Endothelial cell of umbilical vein (primary cell): Measurements from ENCODE around the gene FBXL2. TPM values are rescaled to one million over a fixed set of nuclear protein-coding genes. Genes with fewer than 3 reads are reported as not detected.

Experiments used
- BruUV-seq: library from RNA; stranded (reverse); fragments of 400-500 nt; replicated peaks from 2 replicates; lab custom pipeline; 2021; lab: Mats Ljungman, UMichigan
- CTCF ChIA-PET: fragments of 300-600, 350-600 bp; sonication (Branson Sonifier 250); formaldehyde crosslinking; loops from one replicate; lab custom pipeline; 2021; ENCODE audit warnings: antibody characterized with exemption, inconsistent platforms; lab: Charles Lee
- POLR2A ChIA-PET: fragments of 300-600, 350-600 bp; sonication (Branson Sonifier 250); formaldehyde crosslinking; loops from one replicate; lab custom pipeline; 2021; ENCODE audit warnings: antibody characterized with exemption, inconsistent platforms; lab: Charles Lee
- DNase-seq: peaks from one replicate; pipeline ENCODE4 v3.0.0-alpha.2; 2011; ENCODE audit warnings: low read depth, low spot score
- FAIRE-seq: peaks from 2 replicates; lab custom pipeline; 2011; peaks lifted over from hg19 to GRCh38; lab: Jason Lieb, UNC
- H2AFZ ChIP-seq: 2 replicates; pipeline ENCODE4 v1.6.0; 2012; ENCODE audit warnings: low read depth, low read length, control low read depth, inconsistent platforms
- H3K27ac ChIP-seq: 2 replicates; pipeline ENCODE4 v1.5.1; 2011; ENCODE audit warnings: low read depth, mild to moderate bottlenecking, control low read depth, low read length, moderate library complexity; ENCODE audit not compliant: insufficient read depth
- H3K27me3 ChIP-seq, 2 experiments: 2 replicates each; pipeline versions ENCODE4 v1.6.0 to v1.6.1; 2011; ENCODE audit warnings: low read length in 2 of 2, mixed read lengths in 1 of 2; ENCODE audit not compliant: control insufficient read depth in 2 of 2, insufficient read depth in 2 of 2
- H3K36me3 ChIP-seq, 2 experiments: 2 replicates in 1 of 2; 3 replicates in 1 of 2; pipeline ENCODE4 v1.5.1; 2011; ENCODE audit warnings: low read length in 2 of 2, mild to moderate bottlenecking in 1 of 2, moderate library complexity in 1 of 2; ENCODE audit not compliant: control insufficient read depth in 2 of 2, insufficient read depth in 2 of 2; ENCODE audit errors: extremely low read depth in 1 of 2
- H3K4me1 ChIP-seq: 3 replicates; pipeline ENCODE4 v1.5.1; 2011; ENCODE audit warnings: mild to moderate bottlenecking, low read length; ENCODE audit not compliant: control insufficient read depth, insufficient read depth; ENCODE audit errors: extremely low read depth
- H3K4me2 ChIP-seq: 2 replicates; pipeline ENCODE4 v1.6.1; 2011; ENCODE audit warnings: low read length, control low read depth, mixed read lengths; ENCODE audit not compliant: insufficient read depth
- H3K4me3 ChIP-seq, 3 experiments: fragments of 200-600 bp in 1 of 3; sonication (generic), shearing (Covaris generic) in 1 of 3; replicated peaks in 1 of 3; 2 replicates each; pipeline ENCODE4 v1.5.1; 2011 to 2016; ENCODE audit warnings: control low read depth in 3 of 3, low read length in 3 of 3, mild to moderate bottlenecking in 2 of 3, inconsistent platforms in 1 of 3, low read depth in 1 of 3, moderate library complexity in 1 of 3; ENCODE audit not compliant: insufficient read depth in 1 of 3
- H3K79me2 ChIP-seq: 2 replicates; pipeline ENCODE4 v1.6.0; 2012; ENCODE audit warnings: low read length, inconsistent platforms; ENCODE audit not compliant: control insufficient read depth, insufficient read depth
- H3K9ac ChIP-seq: replicated peaks from 2 replicates; pipeline ENCODE3; 2011; ENCODE audit warnings: low read length, control low read depth; ENCODE audit not compliant: insufficient read depth; ENCODE audit errors: extremely low read depth
- H3K9me1 ChIP-seq: replicated peaks from 3 replicates; pipeline ENCODE4 v1.6.0; 2011; ENCODE audit warnings: mild to moderate bottlenecking, low read length; ENCODE audit not compliant: control insufficient read depth, insufficient read depth; ENCODE audit errors: extremely low read depth
- H3K9me3 ChIP-seq: replicated peaks from 2 replicates; pipeline ENCODE4 v1.5.1; 2012; ENCODE audit warnings: low read length, inconsistent platforms; ENCODE audit not compliant: control insufficient read depth, insufficient read depth
- H4K20me1 ChIP-seq: replicated peaks from 2 replicates; pipeline ENCODE3; 2011; ENCODE audit warnings: mild to moderate bottlenecking, low read length; ENCODE audit not compliant: control insufficient read depth, insufficient read depth; ENCODE audit errors: extremely low read depth
- FOS ChIP-seq: IDR thresholded peaks from 2 replicates; pipeline ENCODE4 v1.6.1; 2011; ENCODE audit warnings: mild to moderate bottlenecking, low read length, moderate library complexity, borderline replicate concordance; ENCODE audit not compliant: insufficient read depth
- GATA2 ChIP-seq: IDR thresholded peaks from 2 replicates; pipeline ENCODE4 v1.7.0; 2011; ENCODE audit warnings: low read depth, mild to moderate bottlenecking, moderate library complexity, mixed read lengths, low read length; ENCODE audit not compliant: insufficient read length, insufficient read depth
- JUN ChIP-seq: IDR thresholded peaks from 2 replicates; pipeline ENCODE4 v1.6.1; 2011; ENCODE audit warnings: borderline replicate concordance, low read depth; ENCODE audit not compliant: insufficient read length, insufficient read depth
- MYC ChIP-seq: IDR thresholded peaks from one replicate; pipeline ENCODE4 v1.6.1; 2011; ENCODE audit warnings: mild to moderate bottlenecking, low read depth, low read length
- POLR2A ChIP-seq: IDR thresholded peaks from 2 replicates; pipeline ENCODE4 v1.6.1; 2012; ENCODE audit warnings: low read depth, mild to moderate bottlenecking, control low read depth, low read length
- POLR2AphosphoS5 ChIP-seq: IDR thresholded peaks from 2 replicates; pipeline ENCODE4 v1.6.1; 2012; ENCODE audit warnings: low read depth, mild to moderate bottlenecking, control low read depth, low read length, moderate library complexity; ENCODE audit not compliant: insufficient read depth
- dilution Hi-C: fragments of 300-500 bp; cut with MboI; formaldehyde crosslinking; loops from one replicate; pipeline ENCODE4 v1.15.0; 2019; ENCODE audit warnings: low sequenced_read_pairs; ENCODE audit not compliant: extremely low pct_ligation_motif_present
- intact Hi-C: fragments of 100-400 bp; cut with micrococcal nuclease; formaldehyde crosslinking; loops from one replicate; pipeline ENCODE4 v1.10.0; 2022
- polyA plus RNA-seq, 4 experiments: library from polyadenylated mRNA; depleted of rRNA in 3 of 4; stranded (reverse) in 3 of 4; unstranded in 1 of 4; fragments of >200 nt; gene quantifications; 2 replicates each; pipeline versions ENCODE4 v1.2.1 to v1.2.3, GENCODE V29; 2011 to 2012; ENCODE audit warnings: missing spikeins in 1 of 4
- total RNA-seq: library from RNA; stranded (reverse); gene quantifications from 2 replicates; pipeline ENCODE4 v1.2.3, GENCODE V29; 2021
- TF ChIP-seq, protein P1 (sequence below), 2 donors: IDR thresholded peaks; 1 replicate in 1 of 2; 2 replicates in 1 of 2; pipeline ENCODE4 v1.5.1; 2011; ENCODE audit warnings: low read length in 2 of 2, mild to moderate bottlenecking in 2 of 2, moderate library complexity in 2 of 2, control low read depth in 1 of 2, inconsistent platforms in 1 of 2, low read depth in 1 of 2; ENCODE audit not compliant: insufficient read depth in 1 of 2; ENCODE audit errors: extremely low read depth in 1 of 2

FBXL2 gene
- total and polyA plus RNA-seq, 2 donors (not counting 3 experiments of a cell fraction or from before 2014, with no cell fraction given): 21.7 to 44.7 TPM

DNA sequence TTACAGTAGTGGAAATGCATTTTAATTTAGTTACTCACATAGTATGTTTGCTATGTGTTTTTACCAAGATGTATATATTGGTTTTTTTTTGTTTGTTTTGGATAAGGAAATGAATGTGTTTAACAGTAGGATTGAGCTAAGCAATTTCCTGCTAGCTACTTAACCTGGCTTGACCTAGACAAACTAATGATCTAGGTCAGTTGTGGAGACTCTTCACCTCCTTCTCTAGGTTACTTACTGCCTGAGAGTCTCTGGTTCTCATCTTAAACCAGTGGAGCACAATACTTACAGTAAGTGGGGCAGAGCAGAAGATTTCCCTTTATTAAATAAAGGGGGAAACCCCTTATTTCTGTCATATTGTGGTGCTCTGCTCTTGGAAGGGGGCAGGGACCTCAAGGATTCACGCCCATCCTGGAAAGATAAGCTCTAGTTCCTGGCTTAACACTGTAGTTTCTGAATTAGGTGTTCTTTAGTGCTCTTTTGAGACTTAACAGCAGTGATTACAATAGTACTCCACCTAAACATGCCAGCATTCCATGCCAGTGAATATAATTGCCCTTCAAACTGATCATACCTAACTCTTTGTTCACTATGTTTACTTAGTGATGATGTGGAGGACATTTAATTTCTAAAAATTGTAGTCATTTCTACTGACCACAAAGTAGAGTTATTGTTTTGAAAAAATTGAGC is 83.0 kb downstream of the FBXL2 start:
- peak overlapping the region; percentile 83 for H3K4me2 ChIP-seq
- CTCF ChIA-PET: interaction anchor here (0.7 to 3.9 kb wide), 4 partner anchors 13 to 229 kb away, joined by 4 to 40 read pairs (median 6); no protein-coding TSS in a partner anchor
- no peaks in the 10 kb centered on the region for H3K27me3 ChIP-seq
- no peak overlapping the region for H2AFZ ChIP-seq
- H4K20me1 ChIP-seq: no peaks in the 10 kb centered on the region
- peak overlapping the region; percentile 75 for H3K27ac ChIP-seq
- intact Hi-C loops (loop anchor here (2.0 kb wide), 1 partner anchor 41 kb away; no protein-coding TSS in a partner anchor), dilution Hi-C loops (no loop called here)
- TF ChIP-seq GATA2 (peak; percentile 74), FOS (peak; percentile 41), POLR2A (no peak), JUN (peak; percentile 19), POLR2AphosphoS5 (peak; percentile 16)
- H3K4me1 ChIP-seq: peaks cover 18% of the 10 kb centered on the region
- H3K9me1 ChIP-seq: no peaks in the 10 kb centered on the region
- no TSS peak for BruUV-seq
- peak; percentile 63 for DNase-seq
- no peaks in the 10 kb centered on the region for H3K9me3 ChIP-seq
- no peaks in the 10 kb centered on the region for H3K36me3 ChIP-seq
- peak overlapping the region; percentile 14 for H3K9ac ChIP-seq
- POLR2A ChIA-PET: no interaction called here
- no peak overlapping the region for H3K4me3 ChIP-seq
- peak; percentile 67 for FAIRE-seq
- no peaks in the 10 kb centered on the region for H3K79me2 ChIP-seq

DNA sequence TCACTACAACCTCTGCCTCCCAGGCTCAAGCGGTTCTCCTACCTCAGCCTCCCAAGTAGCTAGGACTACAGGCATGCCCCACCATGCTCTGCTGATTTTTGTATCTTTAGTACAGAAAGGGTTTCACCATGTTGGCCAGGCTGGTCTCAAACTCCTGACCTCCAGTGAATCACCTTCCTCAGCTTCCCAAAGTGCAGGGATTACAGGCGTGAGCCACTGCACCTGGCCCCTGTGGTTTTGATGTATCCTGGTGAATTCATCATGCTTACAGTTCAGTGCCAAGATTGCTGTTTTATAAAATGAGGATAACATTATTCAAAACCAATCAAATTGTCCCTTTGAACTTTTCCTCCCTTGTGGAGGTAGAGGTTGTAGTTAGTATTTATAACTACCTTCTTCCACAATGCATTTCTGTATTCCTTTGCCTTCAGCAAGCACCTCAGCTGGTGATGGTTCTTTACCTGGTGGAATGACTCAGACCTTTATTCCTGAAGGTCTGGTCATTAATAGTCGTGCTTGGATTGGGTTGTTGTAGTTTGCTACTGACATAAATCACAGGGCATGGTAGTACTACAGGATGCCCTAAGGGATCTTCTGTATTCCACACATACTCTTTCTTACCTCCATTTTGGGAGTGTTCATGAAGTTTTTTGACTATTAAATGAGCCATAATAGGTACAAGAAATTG is 86.0 kb downstream of the FBXL2 start:
- no peaks in the 10 kb centered on the region for H3K27me3 ChIP-seq
- no peak overlapping the region for H3K4me3 ChIP-seq
- H3K9me3 ChIP-seq: no peaks in the 10 kb centered on the region
- POLR2A ChIA-PET: interaction anchor here (0.6 kb wide), 1 partner anchor 9 kb away, joined by 3 read pairs; no protein-coding TSS in a partner anchor
- CTCF ChIA-PET: interaction anchor here (1.0 to 3.1 kb wide), 2 partner anchors 10 to 232 kb away, joined by 3 to 30 read pairs; no protein-coding TSS in a partner anchor
- no peak overlapping the region for H3K27ac ChIP-seq
- H4K20me1 ChIP-seq: no peaks in the 10 kb centered on the region
- peak; percentile 11 for DNase-seq
- intact Hi-C loops: no loop called here
- no peak overlapping the region for H2AFZ ChIP-seq
- H3K36me3 ChIP-seq: no peaks in the 10 kb centered on the region
- H3K9me1 ChIP-seq: no peaks in the 10 kb centered on the region
- no TSS peak for BruUV-seq
- TF ChIP-seq, protein P1, sequence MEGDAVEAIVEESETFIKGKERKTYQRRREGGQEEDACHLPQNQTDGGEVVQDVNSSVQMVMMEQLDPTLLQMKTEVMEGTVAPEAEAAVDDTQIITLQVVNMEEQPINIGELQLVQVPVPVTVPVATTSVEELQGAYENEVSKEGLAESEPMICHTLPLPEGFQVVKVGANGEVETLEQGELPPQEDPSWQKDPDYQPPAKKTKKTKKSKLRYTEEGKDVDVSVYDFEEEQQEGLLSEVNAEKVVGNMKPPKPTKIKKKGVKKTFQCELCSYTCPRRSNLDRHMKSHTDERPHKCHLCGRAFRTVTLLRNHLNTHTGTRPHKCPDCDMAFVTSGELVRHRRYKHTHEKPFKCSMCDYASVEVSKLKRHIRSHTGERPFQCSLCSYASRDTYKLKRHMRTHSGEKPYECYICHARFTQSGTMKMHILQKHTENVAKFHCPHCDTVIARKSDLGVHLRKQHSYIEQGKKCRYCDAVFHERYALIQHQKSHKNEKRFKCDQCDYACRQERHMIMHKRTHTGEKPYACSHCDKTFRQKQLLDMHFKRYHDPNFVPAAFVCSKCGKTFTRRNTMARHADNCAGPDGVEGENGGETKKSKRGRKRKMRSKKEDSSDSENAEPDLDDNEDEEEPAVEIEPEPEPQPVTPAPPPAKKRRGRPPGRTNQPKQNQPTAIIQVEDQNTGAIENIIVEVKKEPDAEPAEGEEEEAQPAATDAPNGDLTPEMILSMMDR (IDR thresholded peaks at IDR 0.05; ENCODE audit: extremely low read depth in 1 of 2, insufficient read depth in 1 of 2, low read depth in 1 of 2, low read length in 2 of 2): no peak
- TF ChIP-seq FOS (peak; percentile 16), GATA2 (no peak), POLR2AphosphoS5 (peak; percentile 29), MYC (no peak), JUN (no peak), POLR2A (no peak)
- no peak overlapping the region for H3K9ac ChIP-seq
- no peaks in the 10 kb centered on the region for H3K79me2 ChIP-seq
- H3K4me2 ChIP-seq: no peak overlapping the region
- H3K4me1 ChIP-seq: peaks cover 18% of the 10 kb centered on the region
- dilution Hi-C loops: no loop called here
- no peak for FAIRE-seq
